WTC11 (cell line): Measurements from ENCODE around the gene PPP6R1.

Source experiments
- CTCF ChIP-seq: fragments of 200-600 bp; IDR thresholded peaks from 2 replicates; pipeline ENCODE4 v1.8.0; 2022; ENCODE audit warnings: antibody characterized with exemption
- FOXP4 ChIP-seq: sonication (generic); formaldehyde crosslinking; IDR thresholded peaks from 2 replicates; pipeline ENCODE4 v1.8.0; 2022; ENCODE audit warnings: mild to moderate bottlenecking, missing genetic modification reagents
- GTF2I ChIP-seq: fragments of 250-450 bp; sonication (Bioruptor Pico); conservative IDR thresholded peaks from 2 replicates; pipeline ENCODE4 v1.4.0; 2021; ENCODE audit warnings: mild to moderate bottlenecking
- IRF2 ChIP-seq: sonication (generic); formaldehyde crosslinking; IDR thresholded peaks from 2 replicates; pipeline ENCODE4 v1.8.0; 2022; ENCODE audit warnings: low read depth, missing genetic modification reagents, borderline replicate concordance
- JAZF1 ChIP-seq: fragments of 250-450 bp; sonication (Bioruptor Pico); IDR thresholded peaks from 2 replicates; pipeline ENCODE4 v1.9.0; 2021; ENCODE audit warnings: moderate library complexity, mild to moderate bottlenecking, inconsistent platforms
- JUN ChIP-seq: sonication (generic); formaldehyde crosslinking; IDR thresholded peaks from 2 replicates; pipeline ENCODE4 v1.8.0; 2023; ENCODE audit warnings: mild to moderate bottlenecking, missing genetic modification reagents
- NFYB ChIP-seq: sonication (generic); formaldehyde crosslinking; conservative IDR thresholded peaks from 2 replicates; pipeline ENCODE4 v1.8.0; 2022; ENCODE audit warnings: low read depth, missing genetic modification reagents
- SMAD4 ChIP-seq: sonication (generic); formaldehyde crosslinking; IDR thresholded peaks from 2 replicates; pipeline ENCODE4 v1.8.0; 2022; ENCODE audit warnings: mild to moderate bottlenecking, missing genetic modification reagents
- SP1 ChIP-seq: sonication (generic); formaldehyde crosslinking; conservative IDR thresholded peaks from 2 replicates; pipeline ENCODE4 v1.8.1; 2022; ENCODE audit warnings: missing genetic modification reagents
- STAT6 ChIP-seq: sonication (generic); formaldehyde crosslinking; conservative IDR thresholded peaks from 2 replicates; pipeline ENCODE4 v1.8.1; 2023; ENCODE audit warnings: mild to moderate bottlenecking, low read depth, missing genetic modification reagents, moderate library complexity
- ZNF671 ChIP-seq: fragments of 250-450 bp; sonication (Bioruptor Pico); IDR thresholded peaks from 2 replicates; pipeline ENCODE4 v1.8.0; 2021; ENCODE audit warnings: mild to moderate bottlenecking
- ZSCAN18 ChIP-seq: fragments of 250-450 bp; sonication (Bioruptor Pico); IDR thresholded peaks from 2 replicates; pipeline ENCODE4 v2.1.2; 2022; ENCODE audit warnings: mild to moderate bottlenecking, moderate library complexity

- TF ChIP-seq JUN (CRISPR knock-in tag) (no peak), SP1 (no peak), ZNF671 (CRISPR knock-in tag) (no peak), CTCF (no peak), JAZF1 (no peak), ZSCAN18 (CRISPR knock-in tag) (no peak), SMAD4 (no peak), GTF2I (CRISPR knock-in tag) (no peak), NFYB (CRISPR knock-in tag) (no peak), STAT6 (no peak), IRF2 (CRISPR knock-in tag) (no peak), FOXP4 (CRISPR knock-in tag) (no peak)
Observed at GRCh38 chr19:55273978-55274707, 15.3 kb upstream of the PPP6R1 start.
